ENCODE data around the gene NR1I3.
"Not testable (repeated sequence)": the region's sequence is repeated elsewhere in the genome, so short reads cannot be mapped to it uniquely, and the experiment has no call there.

Gene NR1I3

GRCh38 chr1:161250100-161250499 is 12.1 kb upstream of the NR1I3 start:
- DNase-seq: not testable (repeated sequence)

- DNase-seq: no peak
Observed at GRCh38 chr1:161244888-161245287, 6.9 kb upstream of the NR1I3 start.

- no peak for DNase-seq
Observed at GRCh38 chr1:161242313-161242712, 4.3 kb upstream of the NR1I3 start.

- DNase-seq: no peak
Observed at GRCh38 chr1:161241682-161242081, 3.7 kb upstream of the NR1I3 start.

- DNase-seq: no peak
Observed at GRCh38 chr1:161235957-161236775, 1.8 kb downstream of the NR1I3 start.

DNA sequence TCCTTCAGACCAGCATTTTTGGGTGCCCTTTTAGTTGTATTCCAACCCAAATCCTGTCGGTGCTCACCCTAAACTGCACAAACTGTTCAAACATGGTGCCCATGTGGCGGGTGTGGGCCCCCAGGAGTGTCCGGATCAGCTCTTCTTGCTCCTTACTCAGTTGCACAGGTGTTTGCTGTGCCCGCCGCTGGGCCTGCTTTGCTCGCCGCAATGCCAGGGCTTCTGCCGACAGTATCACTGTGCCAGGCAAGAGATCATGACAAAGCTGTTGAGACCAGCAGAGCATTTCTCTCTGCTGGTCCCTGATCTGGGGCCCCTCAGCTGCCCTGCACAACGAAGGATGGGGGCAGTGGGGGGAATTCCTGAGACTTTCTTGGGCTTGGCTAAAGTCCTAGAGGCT is 4.9 kb downstream of the NR1I3 start:
- no peak for DNase-seq

- DNase-seq: no peak
Observed at GRCh38 chr1:161230762-161231161, 7.2 kb downstream of the NR1I3 start.

DNA sequence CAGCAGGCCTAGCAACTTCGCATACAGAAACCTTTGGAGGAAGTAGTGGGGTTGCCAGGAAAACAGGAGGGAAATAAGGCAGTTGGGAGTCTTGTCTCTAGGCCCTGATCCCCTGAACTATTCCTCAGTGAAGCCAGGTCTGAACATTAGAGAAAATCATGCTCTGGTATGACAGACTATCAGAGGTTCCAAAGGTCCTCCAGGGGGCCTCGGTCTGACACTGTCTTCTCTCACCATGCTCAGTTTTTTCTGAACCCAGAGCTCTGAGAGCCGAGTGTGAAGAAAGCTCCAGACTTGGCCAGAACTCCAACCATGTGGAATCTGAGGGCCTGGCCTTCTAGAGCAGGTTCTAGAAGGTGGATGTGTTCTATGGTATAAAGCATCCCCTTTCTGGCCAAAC is 8.1 kb downstream of the NR1I3 start:
- no peak for DNase-seq

GRCh38 chr1:161228032-161228431 is 10.0 kb downstream of the NR1I3 start:
- no peak for DNase-seq

- peak; percentile 78 for DNase-seq
Observed at GRCh38 chr1:161227196-161227871, 10.7 kb downstream of the NR1I3 start.

- no peak for DNase-seq
Observed at GRCh38 chr1:161226759-161227158, 11.2 kb downstream of the NR1I3 start.

DNA sequence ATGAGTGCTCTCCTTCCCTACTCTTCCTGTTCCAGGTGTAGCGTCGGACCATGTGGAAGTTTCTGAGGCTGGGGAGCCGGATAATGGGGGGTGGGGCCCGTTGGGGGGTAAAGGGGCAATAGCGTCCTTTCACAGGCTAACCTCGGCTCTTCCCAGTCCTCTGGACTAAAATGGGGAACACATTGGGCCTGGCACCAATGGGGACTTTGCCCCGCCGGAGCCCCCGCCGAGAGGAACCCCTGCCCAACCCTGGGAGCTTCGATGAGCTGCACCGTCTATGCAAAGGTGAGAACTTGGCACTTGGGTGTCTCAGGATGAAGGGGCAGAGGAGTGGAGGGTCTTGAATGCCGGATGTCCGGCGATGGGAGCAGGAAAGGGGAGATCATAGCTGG is 11.7 kb downstream of the NR1I3 start:
- DNase-seq: no peak

DNA sequence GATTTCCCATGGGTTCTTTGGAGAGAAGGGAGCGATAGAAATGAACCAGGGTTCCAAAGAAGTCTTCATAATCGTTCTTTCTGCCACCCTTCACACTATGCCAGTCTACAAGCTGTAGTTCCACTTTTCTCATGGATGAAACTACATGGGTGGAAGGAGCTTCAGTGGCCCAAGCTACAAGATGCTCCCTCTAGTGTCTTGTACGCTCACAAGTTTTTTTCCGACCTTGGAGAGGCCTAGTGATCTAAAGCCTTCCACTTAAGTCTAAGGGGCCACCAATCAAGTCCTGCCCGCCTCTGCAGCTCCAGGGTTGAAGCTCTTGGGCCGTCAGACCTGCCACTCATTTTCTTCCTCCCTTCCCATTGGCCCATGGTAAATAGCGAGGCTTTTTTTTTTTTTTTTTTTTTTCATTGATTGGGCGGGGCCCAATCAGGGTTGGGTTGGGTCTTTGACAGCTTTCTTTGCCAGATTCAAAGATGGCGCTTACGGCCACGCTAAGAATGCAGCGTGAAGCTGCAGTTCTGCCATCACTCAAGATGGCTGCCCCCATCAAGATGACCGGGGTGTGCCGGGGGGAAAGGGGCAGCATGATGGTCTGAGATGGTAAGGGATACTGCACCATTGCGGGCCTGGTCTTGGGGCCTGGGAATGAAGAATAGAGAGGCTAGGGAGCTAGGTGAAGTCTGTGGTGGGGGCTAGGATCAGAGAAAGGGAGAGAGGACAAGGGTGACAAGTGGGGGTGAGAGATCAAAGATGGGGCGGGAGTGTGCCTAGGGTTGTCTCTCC is 12.3 kb downstream of the NR1I3 start, which contains the start of gene TOMM40L:
TSS of gene TOMM40L (plus strand) at position 527 of the 786 bp plus-strand sequence. CDS start 430 bp downstream, outside the sequence.
- peak; percentile 93 for DNase-seq

GRCh38 chr1:161225178-161225533 is 12.8 kb downstream of the NR1I3 start:
- no peak for DNase-seq

GRCh38 chr1:161224695-161225087 is 13.3 kb downstream of the NR1I3 start:
- not testable (repeated sequence) for DNase-seq

DNA sequence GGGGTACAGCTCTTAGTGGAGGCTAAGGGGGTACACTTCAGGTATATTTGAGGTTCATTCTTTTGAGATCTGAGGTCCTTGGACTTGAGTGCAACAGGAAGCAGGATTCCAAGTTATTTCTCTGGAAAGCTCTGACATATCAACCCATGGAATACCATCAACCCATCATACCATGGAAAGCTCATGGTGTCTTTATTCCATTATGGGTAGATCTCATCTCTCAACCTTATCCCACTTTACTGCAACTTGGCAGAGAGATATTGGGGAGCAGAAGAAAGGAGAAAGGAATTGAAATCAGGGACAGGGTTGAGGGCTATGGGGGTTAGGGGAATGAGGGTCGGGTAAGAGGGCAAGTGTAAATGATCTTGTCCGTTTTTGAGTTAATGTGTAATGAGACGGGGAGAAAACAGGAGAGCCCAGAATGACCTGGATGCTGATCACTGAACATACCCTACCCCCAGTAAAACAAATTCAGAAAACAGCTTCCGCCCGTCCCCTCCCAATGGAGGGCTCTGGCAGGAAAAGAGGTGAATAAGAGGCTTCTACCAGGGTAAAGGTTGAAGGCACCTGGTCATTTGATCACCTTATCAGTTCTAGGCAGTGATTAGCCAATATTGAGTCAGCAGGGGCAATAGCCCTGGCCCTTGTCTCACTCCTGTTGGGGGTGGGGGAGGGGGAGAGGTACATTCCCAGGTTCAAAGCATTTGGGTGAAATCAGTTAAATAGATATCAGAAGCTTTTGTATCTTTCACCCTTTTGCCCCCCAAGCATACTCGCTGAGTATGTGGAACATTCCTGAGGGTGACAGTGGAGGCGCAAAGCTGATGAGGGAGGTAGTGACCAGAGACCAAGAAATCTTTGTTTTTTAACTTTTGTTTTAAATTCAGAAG is 14.0 kb downstream of the NR1I3 start:
- DNase-seq: no peak

- no peak for DNase-seq
Observed at GRCh38 chr1:161222175-161223019, 15.6 kb downstream of the NR1I3 start.

GRCh38 chr1:161220002-161220401 is 18.0 kb downstream of the NR1I3 start:
- DNase-seq: no peak

GRCh38 chr1:161219078-161219892 is 18.7 kb downstream of the NR1I3 start:
- no peak for DNase-seq

GRCh38 chr1:161218301-161219077 is 19.5 kb downstream of the NR1I3 start:
- no peak for DNase-seq

All from central memory CD4-positive, alpha-beta T cell (primary cell).